ENCODE results near the gene LRRN4CL. TPM values are rescaled to one million over a fixed set of nuclear protein-coding genes. Genes with fewer than 3 reads are reported as not detected.

The LRRN4CL gene
- total and polyA plus RNA-seq, 9 of the 15 experiments (the other 6 are each of a cell fraction or from before 2014, with no cell fraction given), result 0.03 to 0.11 (median 0.05) TPM; not detected in 4

- TF ChIP-seq, protein P1, sequence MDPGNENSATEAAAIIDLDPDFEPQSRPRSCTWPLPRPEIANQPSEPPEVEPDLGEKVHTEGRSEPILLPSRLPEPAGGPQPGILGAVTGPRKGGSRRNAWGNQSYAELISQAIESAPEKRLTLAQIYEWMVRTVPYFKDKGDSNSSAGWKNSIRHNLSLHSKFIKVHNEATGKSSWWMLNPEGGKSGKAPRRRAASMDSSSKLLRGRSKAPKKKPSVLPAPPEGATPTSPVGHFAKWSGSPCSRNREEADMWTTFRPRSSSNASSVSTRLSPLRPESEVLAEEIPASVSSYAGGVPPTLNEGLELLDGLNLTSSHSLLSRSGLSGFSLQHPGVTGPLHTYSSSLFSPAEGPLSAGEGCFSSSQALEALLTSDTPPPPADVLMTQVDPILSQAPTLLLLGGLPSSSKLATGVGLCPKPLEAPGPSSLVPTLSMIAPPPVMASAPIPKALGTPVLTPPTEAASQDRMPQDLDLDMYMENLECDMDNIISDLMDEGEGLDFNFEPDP (CRISPR knock-in tag; IDR thresholded peaks at IDR 0.05), result no peak
- TF ChIP-seq BCLAF1 (IDR thresholded peaks at IDR 0.05; ENCODE audit: borderline replicate concordance in 1 of 2, control insufficient read depth in 1 of 2, low read depth in 2 of 2, low read length in 1 of 2) (no peak), ZNF586 (CRISPR knock-in tag; conservative IDR thresholded peaks at IDR 0.05) (0 out of 2 replicates have a peak, but pooled peaks have one; percentile 28), THRAP3 (IDR thresholded peaks at IDR 0.05; ENCODE audit: borderline replicate concordance) (no peak), POLR2H (tag; IDR thresholded peaks at IDR 0.05; ENCODE audit: low read depth) (no peak), SNRNP70 (optimal IDR thresholded peaks at IDR 0.05; ENCODE audit: low read depth, low read length) (no peak), NR0B1 (IDR thresholded peaks at IDR 0.05; ENCODE audit: partially characterized antibody) (no peak), ZNF778 (CRISPR knock-in tag; IDR thresholded peaks at IDR 0.05) (no peak), TBL1XR1 (IDR thresholded peaks at IDR 0.05; ENCODE audit: low read length in 2 of 2) (no peak)
- TF ChIP-seq, protein P2, sequence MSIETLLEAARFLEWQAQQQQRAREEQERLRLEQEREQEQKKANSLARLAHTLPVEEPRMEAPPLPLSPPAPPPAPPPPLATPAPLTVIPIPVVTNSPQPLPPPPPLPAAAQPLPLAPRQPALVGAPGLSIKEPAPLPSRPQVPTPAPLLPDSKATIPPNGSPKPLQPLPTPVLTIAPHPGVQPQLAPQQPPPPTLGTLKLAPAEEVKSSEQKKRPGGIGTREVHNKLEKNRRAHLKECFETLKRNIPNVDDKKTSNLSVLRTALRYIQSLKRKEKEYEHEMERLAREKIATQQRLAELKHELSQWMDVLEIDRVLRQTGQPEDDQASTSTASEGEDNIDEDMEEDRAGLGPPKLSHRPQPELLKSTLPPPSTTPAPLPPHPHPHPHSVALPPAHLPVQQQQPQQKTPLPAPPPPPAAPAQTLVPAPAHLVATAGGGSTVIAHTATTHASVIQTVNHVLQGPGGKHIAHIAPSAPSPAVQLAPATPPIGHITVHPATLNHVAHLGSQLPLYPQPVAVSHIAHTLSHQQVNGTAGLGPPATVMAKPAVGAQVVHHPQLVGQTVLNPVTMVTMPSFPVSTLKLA (conservative IDR thresholded peaks at IDR 0.05), result peak in 1 of 2 experiments; percentile 75; a peak in 3 of 4 replicates
- TF ChIP-seq, protein P3, sequence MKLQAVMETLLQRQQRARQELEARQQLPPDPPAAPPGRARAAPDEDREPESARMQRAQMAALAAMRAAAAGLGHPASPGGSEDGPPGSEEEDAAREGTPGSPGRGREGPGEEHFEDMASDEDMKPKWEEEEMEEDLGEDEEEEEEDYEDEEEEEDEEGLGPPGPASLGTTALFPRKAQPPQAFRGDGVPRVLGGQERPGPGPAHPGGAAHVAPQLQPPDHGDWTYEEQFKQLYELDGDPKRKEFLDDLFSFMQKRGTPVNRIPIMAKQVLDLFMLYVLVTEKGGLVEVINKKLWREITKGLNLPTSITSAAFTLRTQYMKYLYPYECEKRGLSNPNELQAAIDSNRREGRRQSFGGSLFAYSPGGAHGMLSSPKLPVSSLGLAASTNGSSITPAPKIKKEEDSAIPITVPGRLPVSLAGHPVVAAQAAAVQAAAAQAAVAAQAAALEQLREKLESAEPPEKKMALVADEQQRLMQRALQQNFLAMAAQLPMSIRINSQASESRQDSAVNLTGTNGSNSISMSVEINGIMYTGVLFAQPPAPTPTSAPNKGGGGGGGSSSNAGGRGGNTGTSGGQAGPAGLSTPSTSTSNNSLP (IDR thresholded peaks at IDR 0.05; ENCODE audit: borderline replicate concordance, low read depth, low read length), result no peak
These were observed 16.8 kb upstream of the LRRN4CL start (continued) for GRCh38 chr11:62705880-62706849.

All from K562 (cell line).